Fibroblast of upper back skin (primary cell): ENCODE results near the gene CTBP2.

Source experiments
- DNase-seq: peaks from one replicate; pipeline ENCODE4 v3.0.0-alpha.2; 2013

The CTBP2 gene

DNA sequence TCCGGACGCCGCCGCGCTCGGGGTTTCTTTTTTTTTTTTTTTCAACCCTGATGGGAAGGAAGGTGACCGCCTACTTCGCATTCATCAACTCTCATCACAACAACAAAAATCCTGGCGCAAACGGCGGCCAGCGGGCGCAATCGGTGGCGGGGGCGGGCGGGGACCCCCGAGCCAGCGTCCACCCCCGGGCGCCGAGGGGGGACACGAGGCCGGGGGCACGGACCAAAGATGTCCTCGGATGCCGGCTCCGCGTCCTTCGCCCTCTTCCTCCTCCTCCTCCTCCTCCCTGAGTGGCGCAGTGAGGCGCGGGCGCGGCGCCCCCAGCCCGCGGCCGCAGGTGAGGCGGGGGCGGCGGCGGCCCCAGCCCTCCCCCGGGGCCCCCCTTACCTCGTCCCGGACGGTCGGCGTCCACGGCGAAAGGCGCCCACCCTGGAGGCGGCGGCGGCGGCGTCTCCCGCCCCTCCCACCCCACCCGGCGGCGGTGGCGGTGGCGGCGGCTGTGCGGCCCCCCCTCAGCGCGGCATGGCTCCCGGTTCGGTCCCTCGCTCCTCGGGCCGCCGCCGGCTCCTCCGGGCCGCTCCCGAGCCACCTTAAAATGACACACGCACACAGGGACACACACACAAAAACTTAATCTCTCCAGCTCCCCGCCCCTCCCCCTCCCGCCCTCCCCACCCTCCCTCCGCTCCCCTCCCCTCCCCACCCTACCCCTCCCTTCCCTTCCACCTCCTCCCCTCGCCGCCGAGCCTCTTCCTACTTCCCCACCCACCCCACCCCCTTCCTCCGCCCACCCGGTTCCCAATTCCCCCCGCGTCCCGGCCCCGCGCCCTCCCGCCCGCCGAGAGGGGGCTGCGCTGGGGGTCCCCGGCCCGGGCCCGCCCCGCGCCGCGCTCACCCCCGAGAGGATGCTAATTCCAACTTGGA, at the start of gene CTBP2:
Gene CTBP2 (minus strand): TSS at position 632 of the 924 bp plus-strand sequence.
- peak; percentile 62 for DNase-seq

DNA sequence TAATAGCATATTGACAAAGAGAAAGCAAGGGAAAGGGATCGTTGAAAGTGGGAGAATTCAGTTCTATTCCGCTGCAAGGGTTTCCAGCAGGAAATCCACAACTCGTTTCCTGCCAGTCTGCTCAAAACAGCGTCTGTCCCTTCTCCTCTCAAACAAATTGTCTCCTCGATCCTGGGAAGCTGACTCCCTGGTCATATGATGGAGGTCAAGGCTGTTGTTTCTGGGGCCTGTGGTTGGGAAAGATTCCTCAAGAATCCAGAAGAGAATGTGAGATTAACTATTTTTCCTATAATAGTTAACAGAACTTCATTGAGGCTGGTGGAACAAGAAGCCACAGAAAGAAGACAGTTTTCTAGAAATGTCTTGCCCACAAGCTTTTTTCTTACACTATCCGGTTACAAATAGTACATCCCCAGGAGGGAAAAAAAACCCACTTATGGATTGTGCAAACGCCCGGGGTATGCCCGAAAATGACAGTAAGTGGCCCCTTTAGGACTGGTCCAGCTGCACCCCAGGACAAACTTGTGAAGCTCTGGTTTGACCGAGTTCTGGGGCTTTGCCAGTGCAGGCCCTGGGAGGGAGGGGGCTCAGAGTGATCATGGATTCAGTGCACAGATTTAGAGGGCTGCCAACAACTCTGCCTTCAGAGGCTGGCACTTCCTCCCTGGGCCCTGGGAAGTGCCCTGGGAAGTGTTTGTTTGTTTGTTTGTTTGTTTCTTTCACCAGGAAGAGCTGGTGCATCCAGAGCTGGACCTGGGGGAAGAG, 49.4 kb upstream of the CTBP2 start:
- peak; percentile 40 for DNase-seq

DNA sequence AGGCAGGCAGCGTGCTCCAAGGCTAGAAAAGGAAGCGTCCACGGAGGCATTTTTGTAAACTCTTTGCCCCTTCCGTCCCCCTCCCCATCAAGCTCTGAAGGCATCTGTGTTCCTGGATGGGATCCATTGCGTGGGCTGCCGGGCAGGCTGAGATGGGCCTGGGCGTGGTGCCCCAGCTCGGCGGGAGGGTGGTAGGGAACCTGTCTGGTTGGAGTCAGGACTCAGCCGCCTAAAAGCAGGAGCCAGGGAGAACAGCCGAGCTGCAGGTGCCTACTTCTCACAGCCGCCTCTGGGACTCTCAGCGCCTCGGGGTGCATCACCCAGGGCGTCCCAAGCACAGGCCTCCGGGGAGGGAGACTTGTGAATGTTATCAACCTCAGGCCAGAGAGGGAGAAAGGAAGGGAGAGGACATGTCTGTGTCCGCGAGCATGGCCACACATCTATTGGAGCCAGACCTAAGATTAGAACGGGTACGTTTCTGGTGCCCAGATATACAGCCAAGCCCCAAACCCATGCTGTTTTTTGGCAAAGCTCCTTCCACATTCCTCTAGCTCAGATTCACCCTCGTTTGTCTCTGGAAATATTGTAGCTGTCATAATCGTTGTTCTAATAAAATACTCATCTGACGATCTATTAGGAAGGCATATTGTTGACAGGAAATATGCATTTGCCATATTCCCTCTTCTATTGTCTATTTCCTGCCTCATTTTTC, 48.6 kb upstream of the CTBP2 start:
- DNase-seq, result peak; percentile 28

DNA sequence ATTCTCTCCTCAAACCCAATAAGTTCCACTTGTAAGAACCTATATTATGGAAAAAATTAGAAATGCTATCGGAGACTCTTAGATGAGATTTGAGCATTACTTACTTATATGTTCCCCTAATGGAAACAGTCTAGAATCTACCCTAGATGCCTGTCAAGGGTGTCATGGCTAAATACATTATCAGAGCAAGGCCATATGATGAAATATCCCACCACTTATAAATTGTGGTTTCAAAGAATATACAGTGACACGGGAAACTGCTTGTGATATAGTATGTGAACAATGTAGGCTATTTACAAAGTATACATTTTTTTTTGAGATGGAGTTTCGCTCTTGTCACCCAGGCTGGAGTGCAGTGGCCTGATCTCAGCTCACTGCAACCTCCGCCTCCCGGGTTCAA, 46.3 kb upstream of the CTBP2 start:
- DNase-seq, result peak; percentile 29

DNA sequence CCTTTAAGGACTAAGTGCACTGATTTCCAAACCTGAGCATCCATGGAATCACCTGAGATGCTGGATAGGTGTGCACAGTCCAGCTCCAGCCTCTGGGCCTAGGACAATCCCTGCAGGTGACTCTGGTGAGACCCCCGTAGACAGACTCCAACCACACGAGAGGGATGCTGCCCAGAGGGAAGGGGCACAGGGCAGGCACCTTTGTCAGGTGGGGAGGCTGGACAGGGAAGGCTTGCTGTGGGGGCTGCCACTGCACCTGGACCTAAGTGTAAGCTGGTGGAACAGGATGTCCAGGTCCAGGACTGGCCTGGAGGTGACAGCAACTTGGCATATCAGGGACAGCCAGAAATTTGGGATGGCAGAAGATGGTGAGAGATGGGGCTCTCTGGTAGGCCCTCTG, 45.1 kb upstream of the CTBP2 start:
- DNase-seq, result no peak

DNA sequence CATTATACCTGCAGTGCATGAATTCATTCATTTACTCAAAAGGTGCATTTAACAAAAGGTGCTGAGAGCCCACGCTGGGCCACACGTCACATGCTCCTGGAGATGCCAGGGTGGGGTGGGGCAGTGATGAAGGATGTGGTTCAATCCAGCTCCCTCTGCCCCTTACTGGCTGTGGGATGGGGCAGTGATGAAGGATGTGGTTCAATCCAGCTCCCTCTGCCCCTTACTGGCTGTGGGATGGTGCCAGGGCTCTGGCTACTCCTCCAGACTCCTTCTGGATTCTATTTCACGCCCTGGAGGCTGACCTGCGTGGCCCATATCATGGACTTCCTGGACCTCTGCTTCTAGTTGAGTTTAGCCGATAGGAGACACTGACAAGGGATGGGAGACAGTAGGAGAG, 44.0 kb upstream of the CTBP2 start:
- DNase-seq, result no peak

DNA sequence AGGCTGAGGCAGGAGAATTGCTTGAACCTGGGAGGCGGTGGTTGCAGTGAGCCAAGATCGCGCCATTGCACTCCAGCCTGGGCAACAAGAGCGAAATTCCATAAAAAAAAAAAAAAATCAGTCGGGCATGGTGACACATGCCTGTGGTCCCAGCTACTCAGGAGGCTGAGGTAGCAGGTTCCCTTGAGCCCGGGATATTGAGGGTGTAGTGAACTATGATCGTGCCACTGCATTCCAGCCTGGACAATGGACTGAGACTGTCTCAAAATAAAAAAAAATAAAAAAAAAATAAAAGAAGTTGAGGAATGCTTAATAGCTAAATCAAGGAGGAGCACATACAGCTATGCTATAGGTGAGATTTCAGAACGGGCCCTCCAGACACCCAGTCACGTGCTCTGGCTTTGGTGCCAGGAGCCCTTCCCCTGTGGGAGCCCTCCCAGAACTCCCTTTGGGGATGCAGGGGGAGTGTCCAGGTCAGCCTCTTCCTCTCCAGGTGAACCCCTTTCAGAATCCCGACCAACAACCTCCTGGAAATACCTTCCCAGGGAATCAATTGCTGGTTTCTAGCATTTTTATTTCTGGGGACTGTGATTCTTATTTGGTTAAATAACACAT, 42.9 kb upstream of the CTBP2 start:
- no peak for DNase-seq

DNA sequence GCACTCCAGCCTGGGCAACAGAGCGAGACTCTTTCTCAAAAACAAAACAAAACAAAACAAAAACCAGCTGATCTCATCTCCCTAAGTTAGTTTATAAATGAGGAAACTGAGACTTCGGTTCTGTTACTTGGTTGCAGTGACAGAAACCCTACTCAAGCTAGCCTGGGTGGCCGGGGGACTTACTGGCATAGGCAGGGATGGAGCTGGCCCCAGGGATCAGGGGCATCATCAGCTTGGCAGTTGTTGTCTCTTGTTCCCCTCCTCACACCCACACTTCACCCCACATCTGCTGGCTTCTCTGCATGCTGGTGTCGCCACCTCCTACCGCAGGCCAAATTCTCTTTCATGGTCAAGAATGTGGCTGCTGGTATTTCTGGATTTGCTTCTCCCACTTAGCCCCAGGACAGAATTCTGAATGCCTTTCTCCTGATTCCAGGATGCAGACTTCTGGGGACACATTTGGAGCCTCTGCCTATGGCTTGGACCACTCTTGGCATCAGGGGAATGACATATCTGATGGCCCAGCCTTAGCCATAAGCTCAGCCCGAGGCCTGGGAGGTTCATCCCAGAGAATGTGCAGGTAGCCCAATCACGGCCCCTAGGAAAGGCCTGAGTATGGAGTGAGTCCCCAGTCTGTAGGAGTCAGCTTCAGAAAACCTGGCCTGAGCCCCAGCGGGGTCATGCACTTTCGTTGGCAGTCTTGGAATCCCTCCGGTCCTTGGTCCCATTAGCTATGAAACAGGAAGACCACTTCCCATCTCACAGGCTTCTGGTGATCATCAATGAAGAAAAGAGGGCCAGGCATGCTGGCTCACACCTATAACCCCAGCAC, 41.6 kb upstream of the CTBP2 start:
- DNase-seq, result no peak

DNA sequence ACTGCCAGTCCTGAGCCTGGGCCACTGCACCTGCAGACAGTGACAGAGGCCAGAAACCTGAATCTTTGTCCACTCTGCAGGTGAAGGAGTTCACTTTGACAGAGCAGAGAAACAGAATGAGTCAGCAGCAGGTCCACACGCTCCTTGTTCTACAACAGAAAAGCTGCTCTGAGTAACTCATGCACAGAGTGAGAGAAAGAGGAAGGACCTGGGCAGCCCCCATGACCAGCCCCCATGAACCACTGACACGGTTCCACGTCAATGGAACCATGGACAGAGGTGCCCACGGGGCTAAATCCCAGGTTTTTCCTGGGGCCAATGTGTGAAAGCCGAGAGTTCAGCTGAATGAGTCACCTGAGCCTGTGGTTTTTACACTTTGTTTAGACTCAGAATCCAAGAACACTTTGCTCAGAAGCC, 40.8 kb upstream of the CTBP2 start:
- peak; percentile 9 for DNase-seq

DNA sequence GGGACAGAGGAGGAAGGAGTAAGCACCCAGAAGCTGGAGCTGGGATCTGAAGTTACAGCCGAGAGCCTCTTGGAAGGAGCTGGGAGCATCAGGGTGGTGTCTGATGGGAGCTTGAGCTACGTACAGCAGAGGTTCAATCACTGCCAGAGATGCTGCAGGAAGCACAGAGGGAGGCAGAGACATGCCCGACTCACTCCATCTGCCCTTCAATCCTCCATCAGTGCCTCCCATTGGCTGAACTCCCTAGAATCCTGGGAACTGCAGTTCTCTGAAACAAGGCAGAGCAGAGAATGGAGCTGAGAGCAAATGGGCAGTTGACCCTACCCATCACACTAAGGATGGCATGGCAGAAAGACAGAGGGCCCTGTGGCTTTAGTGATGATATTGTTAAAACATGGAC, 40.0 kb upstream of the CTBP2 start:
- DNase-seq, result no peak

DNA sequence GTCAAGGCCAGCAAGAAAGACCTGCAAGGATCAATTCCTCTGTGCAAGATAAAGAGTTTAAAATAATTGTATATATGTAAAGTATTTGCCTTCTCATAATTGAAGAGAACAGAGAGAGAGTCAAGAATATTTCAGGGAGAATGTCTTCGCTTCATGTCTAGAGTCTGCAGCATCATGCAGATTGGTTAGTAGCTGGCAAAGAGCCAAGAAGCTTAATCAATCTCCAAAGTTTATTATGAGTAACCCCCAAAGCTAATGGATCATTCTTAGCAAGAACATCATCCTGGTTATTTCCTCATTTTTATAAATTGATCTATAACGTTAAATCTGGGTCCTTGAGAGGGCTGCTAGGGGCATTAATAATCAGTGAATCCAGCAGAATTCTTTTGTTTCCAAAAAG, 38.9 kb upstream of the CTBP2 start:
- DNase-seq, result no peak

DNA sequence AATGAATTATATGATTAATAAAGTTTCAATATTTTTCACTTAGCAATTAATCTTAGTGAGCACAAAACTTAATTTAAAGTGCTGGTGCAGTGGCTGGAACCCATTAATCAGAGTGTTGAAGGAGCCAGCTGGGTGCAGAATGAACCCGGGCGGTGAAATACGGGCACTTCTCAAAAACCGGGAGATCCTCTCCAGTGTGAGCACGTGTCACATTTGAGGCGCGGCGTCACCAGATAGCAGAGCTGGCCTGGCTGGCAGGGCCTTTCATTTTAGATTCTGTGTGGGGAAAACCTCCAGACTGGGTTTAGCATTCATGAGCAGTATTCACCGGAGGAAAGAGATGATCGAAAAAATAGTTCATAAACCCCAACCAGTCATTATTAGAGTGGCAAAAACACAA, 34.5 kb upstream of the CTBP2 start:
- no peak for DNase-seq

DNA sequence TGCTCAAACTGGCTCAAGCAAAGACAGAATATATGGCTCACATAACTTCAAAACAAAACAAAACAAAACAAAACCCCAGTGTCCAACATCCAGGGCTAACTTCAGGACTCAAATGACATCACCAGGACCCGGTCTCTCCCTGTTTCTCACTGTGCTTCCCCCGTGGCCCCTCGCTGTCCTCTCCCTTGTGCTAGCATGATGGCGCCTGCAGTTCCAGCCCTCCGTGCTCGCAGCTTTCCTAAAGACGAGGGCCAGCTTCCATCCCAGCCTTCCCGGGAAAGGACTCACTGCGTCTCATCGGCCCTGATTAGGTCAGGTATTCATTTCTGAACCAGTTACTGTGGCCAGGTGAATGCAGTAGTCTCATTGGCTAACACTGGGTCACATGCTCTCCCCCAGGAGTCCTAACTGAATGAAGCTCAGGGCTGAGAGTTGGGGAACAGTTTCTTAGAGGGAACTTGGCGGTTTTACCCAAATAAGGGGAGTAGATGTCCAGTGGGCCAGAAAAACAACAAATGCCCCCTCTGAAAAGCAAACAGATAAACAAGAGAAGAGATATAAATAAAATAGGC, 33.0 kb upstream of the CTBP2 start:
- DNase-seq, result no peak

DNA sequence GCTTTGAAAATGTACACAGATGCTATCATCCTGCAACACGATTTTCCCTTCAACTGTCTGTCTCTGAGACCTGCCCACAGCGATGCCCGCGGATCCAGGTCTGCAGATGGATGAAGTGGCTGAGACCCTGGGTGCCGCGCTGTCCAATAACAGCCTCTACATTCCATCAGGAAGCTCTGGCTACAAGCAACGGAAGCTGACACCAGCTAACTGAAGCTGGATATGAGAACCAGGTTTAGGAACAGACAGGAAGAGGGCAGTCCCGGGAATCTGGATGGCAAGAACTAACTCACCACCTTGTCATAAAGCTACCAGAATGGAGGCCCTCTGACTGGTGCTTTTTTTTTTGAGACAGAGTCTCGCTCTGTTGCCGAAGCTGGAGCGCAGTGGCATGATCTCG, 32.3 kb upstream of the CTBP2 start:
- no peak for DNase-seq

DNA sequence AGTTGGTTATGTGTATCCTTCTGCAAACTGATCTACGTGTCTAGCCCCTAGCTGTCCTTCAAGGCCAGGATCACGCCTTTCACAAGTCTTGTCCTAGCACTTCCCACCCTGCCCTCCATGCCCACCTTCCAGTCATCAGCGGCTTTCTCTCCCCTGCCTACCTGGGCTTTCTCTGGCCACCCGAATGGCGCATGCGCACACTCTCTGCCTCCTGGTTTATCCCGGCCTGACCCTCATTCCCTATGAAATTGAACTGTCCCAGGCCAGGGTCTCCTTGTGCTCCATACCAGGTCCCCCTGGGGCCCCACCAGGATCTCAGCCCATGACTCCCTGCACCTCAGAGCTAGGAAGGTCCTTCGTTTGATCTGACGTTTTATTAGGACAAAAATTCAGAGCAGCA, 31.6 kb upstream of the CTBP2 start:
- DNase-seq, result no peak

DNA sequence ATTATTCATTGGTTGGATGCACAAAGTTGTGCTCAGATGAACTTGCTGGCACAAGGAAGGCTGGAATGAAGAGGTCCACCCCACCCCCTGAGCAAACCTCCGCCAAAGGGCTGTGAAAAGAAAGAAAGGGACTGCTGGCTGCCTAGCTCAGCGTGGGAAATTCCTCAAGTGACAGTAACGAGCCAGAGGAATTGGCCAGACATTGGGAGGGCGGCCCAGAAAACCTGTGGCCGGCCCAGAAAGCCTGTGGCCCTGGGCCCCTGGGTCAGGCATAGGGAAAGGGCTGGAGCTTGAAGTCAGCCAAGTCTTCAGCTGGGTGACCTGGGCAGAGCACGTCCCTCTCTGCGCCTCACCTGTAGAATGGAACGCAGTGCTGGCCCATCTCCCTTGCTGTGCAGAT, 30.6 kb upstream of the CTBP2 start:
- DNase-seq, result no peak

DNA sequence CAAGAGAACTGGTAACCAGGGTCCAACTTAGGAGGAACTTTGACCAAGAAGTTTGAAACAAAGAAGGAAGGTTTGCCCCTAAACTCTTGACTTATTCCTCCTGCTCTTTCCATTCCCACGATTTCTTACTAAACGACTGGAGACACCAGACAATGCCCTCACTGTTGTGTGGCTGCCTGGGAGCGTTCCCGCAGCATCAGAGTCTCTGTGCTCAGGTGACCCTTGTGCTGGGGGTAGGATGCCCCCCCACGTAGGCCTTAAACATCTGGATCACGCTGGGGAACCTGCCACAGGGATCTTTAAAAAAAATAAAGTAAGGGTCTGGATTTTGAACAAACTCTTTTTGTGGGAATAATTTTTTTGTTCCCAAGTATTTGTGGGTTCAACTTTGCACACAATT, 30.1 kb upstream of the CTBP2 start:
- no peak for DNase-seq

DNA sequence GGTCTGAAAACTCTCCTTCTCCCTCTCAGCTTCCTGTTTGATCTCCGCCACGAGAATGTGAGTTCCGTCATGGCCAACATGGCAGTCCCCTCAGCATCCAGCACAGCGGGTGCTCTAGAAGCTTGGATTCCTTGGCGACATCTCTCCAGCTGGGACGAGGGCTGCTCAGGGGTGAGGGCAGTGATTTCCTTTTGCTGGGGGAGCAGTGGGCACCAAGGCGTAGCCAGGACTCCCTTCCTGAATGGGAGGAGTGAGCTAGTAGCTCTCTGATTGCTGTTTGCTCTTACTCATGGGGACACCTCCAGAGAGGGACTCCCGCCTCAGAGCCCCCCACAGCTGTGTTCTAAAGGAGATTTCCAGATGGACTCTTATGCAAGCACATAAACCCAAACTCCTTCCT, 28.8 kb upstream of the CTBP2 start:
- DNase-seq, result no peak

DNA sequence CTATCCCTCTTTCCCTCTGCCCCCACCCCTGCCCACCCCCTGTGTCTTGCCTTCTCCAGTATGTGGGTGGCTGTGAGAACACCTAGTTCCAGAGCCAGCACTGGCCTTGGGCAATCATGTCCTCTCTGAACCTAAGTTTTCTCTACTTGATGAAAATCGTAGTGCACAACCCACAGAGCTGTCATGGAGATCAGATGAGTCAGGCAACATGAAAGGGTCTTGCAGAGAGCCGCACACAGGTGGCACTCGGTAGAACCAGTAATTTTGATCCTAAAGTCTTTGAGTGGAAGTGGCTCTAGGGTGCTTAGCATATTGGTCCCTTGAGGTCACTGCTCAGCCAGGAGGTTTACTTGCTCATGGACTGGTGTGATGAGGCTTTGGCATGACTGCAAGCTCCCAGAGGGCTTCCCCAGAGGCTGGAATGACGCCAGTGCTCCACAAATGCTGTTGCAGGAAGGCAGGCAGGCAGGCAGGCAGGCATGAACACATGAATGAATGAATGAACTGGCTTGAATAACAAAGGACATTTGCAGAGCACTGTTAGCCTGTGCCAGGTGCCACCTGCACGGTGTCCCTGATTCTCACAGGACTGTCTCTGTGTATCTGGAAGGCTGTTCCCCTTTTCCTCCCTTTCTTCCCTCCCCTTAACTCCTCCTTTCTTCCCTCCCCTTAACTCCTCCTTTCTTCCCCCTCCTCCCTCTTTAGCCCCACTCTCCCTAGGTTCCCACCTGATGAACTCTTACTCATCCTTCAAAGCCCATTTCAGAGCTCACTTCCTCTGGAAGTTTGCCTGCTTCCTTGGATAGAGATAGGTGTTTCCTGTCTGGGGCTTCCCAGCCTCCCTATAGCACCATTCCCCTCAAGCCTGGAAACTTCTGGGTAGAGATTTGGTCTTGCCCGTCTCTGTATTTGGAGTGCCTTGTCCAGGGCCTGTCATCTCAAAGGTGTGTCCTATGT, 27.2 kb upstream of the CTBP2 start:
- no peak for DNase-seq

DNA sequence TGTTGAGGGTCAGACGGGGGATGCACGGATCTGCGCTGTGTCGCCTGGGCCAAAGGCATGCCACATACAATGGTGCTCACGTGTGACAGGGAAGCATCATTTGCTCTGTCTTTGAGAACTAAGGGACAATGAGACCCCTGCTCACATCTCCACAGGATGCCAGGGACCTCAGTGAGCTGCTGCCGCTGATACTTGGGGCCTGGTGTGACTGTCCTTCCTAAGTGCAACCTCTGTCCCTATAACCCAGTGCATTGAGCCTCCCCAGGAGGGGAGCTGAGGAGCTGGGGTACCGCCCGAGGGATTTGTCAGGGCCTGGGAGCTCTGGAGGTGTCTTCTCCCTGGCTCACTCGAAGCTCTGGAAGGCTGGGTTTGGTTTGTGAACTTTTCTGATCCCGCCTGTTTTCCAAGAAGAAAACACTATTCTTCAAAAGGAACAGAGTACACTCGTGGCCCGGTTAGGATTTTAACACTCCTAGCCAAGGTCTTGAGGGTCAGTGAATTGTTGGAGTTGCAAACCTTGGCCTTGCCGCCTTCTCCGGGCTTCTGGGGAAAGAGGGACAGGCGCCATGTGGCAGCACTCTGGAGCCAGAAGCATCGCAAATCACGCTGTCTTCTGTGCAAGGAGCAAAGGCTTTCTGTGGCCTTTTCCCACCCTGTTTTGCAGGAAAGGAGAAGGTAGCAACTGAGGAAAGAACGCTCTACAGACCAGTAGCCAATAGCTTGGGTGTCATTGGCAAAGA, 26.2 kb upstream of the CTBP2 start:
- no peak for DNase-seq
